NCI-H1694 treated with DMSO at 0.1 percent for 48 hours (cell line): ENCODE data around the gene TBX19.

ENCODE experiments used
- DNase-seq: peaks from one replicate; lab custom pipeline; 2025; lab: John Stamatoyannopoulos, UW

Gene TBX19

GRCh38 chr1:168320149-168320548, 39.5 kb downstream of the TBX19 start:
- no peak for DNase-seq

GRCh38 chr1:168320800-168321450, 40.2 kb downstream of the TBX19 start:
- DNase-seq, result no peak

- DNase-seq, result peak; percentile 66
Observed at GRCh38 chr1:168321945-168322344, 41.3 kb downstream of the TBX19 start.

- no peak for DNase-seq
Observed at GRCh38 chr1:168324745-168325425, 44.2 kb downstream of the TBX19 start.

- no peak for DNase-seq
Observed at GRCh38 chr1:168328731-168329364, 48.2 kb downstream of the TBX19 start.

- DNase-seq, result no peak
Observed at GRCh38 chr1:168330285-168330684, 49.6 kb downstream of the TBX19 start.

- DNase-seq, result no peak
Observed at GRCh38 chr1:168331569-168331968, 50.9 kb downstream of the TBX19 start.

- no peak for DNase-seq
Observed at GRCh38 chr1:168333562-168334276, 53.0 kb downstream of the TBX19 start.

GRCh38 chr1:168335500-168335899, 54.8 kb downstream of the TBX19 start:
- no peak for DNase-seq

- no peak for DNase-seq
Observed at GRCh38 chr1:168338589-168339503, 58.2 kb downstream of the TBX19 start.

GRCh38 chr1:168340781-168341482, 60.3 kb downstream of the TBX19 start:
- DNase-seq, result no peak

- DNase-seq, result no peak
Observed at GRCh38 chr1:168341483-168341975, 60.9 kb downstream of the TBX19 start.

GRCh38 chr1:168342572-168343280, 62.0 kb downstream of the TBX19 start:
- DNase-seq, result peak; percentile 80

- DNase-seq, result no peak
Observed at GRCh38 chr1:168343566-168343965, 62.9 kb downstream of the TBX19 start.

GRCh38 chr1:168344517-168344916, 63.8 kb downstream of the TBX19 start:
- no peak for DNase-seq

GRCh38 chr1:168345939-168346338, 65.3 kb downstream of the TBX19 start:
- no peak for DNase-seq

- DNase-seq, result no peak
Observed at GRCh38 chr1:168347630-168348029, 67.0 kb downstream of the TBX19 start.

- DNase-seq, result no peak
Observed at GRCh38 chr1:168348146-168348709, 67.6 kb downstream of the TBX19 start.

- peak; percentile 57 for DNase-seq
Observed at GRCh38 chr1:168354335-168355269, 73.9 kb downstream of the TBX19 start.
